Astrocyte (in vitro differentiated cells and primary cell): ENCODE results near the gene AREG.
"Not testable (repeated sequence)": the region's sequence is repeated elsewhere in the genome, so short reads cannot be mapped to it uniquely, and the experiment has no call there.

Source experiments
- CTCF ChIP-seq: IDR thresholded peaks from 2 replicates; pipeline ENCODE4 v1.5.1; 2011; ENCODE audit warnings: low read depth, mild to moderate bottlenecking, inconsistent platforms, low read length, moderate library complexity; ENCODE audit not compliant: insufficient read depth
- EZH2 ChIP-seq: IDR thresholded peaks from 2 replicates; pipeline ENCODE4 v1.6.1; 2012; ENCODE audit warnings: mild to moderate bottlenecking, low read length, inconsistent platforms; ENCODE audit not compliant: insufficient read depth

DNA sequence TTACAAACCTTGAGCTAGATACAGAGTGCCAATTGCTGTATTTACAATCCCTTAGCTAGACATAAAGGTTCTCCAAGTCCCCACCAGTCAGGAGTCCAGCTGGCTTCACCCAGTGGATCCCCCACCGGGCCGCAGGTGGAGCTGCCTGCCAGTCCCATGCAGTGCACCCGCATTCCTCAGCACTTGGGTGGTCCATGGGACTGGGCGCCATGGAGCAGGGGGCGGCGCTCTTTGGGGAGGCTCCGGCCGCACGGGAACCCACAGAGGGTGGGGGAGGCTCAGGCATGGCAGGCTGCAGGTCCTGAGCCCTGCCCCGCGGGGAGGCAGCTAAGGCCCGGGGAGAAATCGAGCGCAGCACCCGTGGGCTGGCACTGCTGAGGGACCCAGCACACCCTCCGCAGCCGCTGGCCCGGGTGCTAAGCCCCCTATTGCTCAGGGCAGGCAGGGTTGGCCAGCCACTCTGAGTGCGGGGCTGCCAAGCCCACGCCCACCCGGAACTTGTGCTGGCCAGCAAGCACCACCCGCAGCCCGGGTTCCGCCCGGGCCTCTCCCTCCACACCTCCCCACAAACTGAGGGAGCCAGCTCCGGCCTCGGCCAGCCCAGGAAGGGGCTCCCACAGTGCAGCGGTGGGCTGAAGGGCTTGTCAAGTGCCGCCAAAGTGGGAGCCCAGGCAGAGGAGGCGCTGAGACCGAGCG lies 45.9 kb upstream of the AREG start:
- TF ChIP-seq CTCF, EZH2: not testable (repeated sequence)
